Stimulated activated CD4-positive, alpha-beta T cell treated with anti-CD3 and anti-CD28 coated beads, Interleukin-12 subunit alpha, Interleukin-12 subunit beta, amount 100 ng/mL, for 24 hours (primary cell): ENCODE results near the gene KATNAL1.

Experiments used
- DNase-seq, 2 experiments: peaks; one replicate each; pipeline ENCODE4 v3.0.0-alpha.2; 2020; ENCODE audit warnings: low read depth in 2 of 2

The KATNAL1 gene

DNA sequence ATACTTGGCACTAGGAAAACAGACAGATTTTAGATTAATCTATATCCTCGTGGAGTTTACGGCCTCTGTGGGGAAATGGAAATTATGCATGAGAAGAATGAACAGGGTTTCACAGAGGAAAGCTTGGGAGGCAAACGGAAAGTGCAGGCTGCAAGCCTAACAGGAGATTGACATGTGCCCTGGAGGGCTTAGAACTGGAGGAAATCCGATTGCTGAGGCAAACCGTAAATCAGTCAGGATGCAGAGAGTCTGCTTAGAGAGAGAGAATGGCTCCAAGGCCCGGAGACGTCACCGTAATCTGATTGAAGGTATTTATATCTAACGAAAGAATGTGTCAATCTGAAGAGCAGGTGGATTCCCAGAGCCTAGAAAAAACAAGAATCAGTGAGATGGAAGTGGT lies 143.2 kb downstream of the KATNAL1 start:
- DNase-seq = no peak

- no peak for DNase-seq
Measured at GRCh38 chr13:30163441-30163840, 143.9 kb downstream of the KATNAL1 start.

DNA sequence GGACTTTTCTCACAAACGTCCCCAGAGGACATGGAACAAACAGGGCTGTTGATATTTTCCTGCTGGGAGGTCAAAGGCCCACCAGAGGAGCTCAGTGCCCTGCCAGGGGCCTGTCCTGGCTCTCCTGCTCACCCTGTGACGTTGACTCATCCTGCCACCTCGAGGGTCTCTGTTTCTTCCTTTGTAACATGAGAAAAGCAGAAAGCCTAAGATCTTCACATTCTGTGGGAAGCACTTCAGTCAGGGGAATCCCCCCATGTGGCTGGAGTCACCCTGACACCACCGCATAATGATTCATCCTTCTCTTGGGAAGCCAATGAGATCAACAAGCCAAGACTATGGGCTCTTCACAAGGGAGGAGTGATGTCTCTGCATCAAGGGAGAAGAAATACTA lies 147.9 kb downstream of the KATNAL1 start:
- peak; percentile 28 to 41 for DNase-seq

DNA sequence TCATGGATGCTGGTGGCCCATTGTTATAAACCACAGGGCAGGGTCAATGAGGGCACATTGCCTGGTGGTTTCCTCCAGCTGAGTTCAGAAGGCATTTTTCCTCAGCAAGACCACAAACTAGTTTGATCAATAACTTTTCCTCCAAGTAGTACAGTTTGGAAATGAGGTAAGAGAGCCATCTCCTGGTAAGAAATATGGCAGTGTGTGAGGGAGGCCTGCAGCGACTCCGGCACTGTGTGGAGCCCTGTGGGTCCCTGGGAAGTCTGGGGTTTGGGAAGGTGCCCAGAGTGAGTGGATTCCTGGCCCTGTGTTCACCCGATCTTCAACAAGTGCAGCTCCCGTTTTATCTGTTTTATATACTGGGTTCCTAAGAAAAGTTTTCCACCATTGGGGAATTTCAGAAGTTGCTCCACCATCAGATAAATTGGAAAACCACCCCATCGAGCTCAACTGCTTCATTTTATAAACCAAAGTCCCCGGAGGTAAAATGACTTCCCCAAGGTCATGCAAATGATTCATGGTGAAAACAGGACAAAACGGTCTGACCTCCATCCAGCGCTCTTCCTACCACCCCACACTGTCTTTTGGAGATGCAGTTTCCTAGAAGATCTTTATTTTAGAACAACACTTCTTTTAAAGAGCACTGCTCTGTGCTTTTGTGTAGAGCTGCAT lies 148.4 kb downstream of the KATNAL1 start:
- no peak for DNase-seq

GRCh38 chr13:30157616-30157993 lies 149.7 kb downstream of the KATNAL1 start:
- DNase-seq = no peak

GRCh38 chr13:30156826-30157615 lies 150.3 kb downstream of the KATNAL1 start:
- no peak for DNase-seq

- DNase-seq = no peak
Measured at GRCh38 chr13:30156270-30156669, 151.1 kb downstream of the KATNAL1 start.

DNA sequence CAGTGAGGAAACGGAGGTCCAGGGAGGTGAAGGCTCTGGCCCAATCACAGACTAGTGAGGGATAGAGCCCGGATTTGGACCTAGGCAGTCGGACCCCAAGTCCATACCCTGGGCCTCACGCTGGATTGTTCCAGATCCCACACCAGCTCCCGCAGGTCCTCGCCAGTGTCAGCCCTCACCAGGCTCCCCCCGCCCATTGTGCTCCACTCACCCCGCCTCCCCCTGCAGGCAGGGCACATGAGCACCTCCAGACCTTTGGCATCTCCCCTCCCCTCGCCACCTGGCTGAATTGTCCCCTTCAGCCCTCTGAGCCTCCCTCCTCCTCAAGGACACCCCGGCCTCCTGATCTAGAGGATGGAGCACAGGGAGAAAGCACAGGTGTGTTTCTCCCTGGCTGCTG lies 152.4 kb downstream of the KATNAL1 start:
- DNase-seq = no peak

DNA sequence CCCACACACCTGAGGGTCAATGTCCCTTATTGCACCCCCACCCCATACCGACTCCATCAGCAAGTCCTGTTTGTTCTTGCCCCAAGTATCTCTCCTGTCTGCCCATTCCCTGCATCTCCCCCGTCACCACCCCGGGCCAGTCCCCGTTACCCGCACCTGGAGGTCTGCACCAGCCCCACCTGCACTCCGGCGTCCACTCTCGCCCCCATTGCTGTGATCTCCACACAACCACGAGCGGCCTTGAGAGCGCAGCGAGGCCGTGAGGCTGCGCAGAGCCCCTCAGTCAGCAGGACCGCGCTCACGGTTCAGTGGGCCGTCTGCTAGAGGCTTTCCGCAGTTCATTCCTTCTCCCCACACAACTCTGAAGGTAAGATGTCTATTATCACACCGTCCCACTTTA lies 152.8 kb downstream of the KATNAL1 start:
- DNase-seq = no peak

DNA sequence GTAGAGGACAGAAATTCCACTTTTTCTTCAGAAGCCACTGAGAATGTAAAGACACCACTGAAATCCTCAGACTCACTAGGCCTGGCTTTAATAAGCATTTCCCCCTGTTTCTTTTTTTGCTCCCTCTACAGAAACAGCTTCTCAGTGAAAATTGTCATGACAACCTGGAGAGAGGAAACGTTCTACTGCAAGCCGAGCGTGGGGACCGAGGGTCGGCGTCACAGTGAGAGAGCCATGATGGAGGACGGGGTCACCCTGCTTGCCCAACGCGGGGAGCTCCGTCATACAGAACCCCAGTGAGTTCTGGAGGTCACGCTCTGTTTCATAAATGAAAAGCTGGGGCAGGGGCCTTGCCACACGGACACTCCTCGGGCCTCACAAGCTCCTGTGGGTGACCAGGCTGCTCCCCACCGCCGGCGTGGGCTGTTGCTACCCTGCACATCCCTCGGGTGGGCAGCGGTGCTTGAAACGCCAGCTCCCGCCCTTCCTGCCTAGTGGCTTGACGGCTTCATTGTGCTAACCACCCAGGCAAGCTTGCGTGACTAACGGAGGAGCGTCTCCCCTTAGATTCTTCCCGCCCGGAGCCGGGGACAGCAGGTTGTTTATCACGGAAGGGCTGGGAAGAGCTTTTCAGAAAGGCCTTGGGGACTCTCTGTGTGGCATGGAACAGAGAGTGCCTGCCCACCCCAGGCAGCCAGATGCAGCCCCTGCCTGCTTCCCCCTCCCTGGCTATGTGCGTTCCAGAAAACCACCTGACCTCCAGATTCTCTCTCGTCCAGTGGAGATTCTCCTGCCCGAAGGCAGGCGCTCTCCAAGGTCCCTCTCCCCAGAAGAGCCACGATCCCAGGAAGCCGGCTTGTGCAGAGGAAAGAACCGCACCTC lies 153.6 kb downstream of the KATNAL1 start:
- no peak for DNase-seq
